B cell (primary cell): ENCODE measurements around the gene TPI1.

Source experiments
- CTCF ChIP-seq: fragments of 200-600 bp; IDR thresholded peaks from one replicate; pipeline ENCODE4 v1.8.0; 2022; ENCODE audit warnings: antibody characterized with exemption, mild to moderate bottlenecking
- EZH2 ChIP-seq: IDR thresholded peaks from 2 replicates; pipeline ENCODE4 v1.6.1; 2012; ENCODE audit warnings: borderline replicate concordance, low read depth, mild to moderate bottlenecking, moderate library complexity, low read length; ENCODE audit not compliant: insufficient read depth, poor library complexity, severe bottlenecking

GRCh38 chr12:6840761-6841515 lies 26.4 kb upstream of the TPI1 start, which contains the start of gene GNB3:
- TF ChIP-seq CTCF, result no peak
- no peak for TF ChIP-seq EZH2
